H1 (cell line): Measurements from ENCODE around the gene USP17L19.
"Not testable (repeated sequence)": the region's sequence is repeated elsewhere in the genome, so short reads cannot be mapped to it uniquely, and the experiment has no call there.

Source experiments
- CEBPB ChIP-seq: IDR thresholded peaks from 2 replicates; pipeline ENCODE4 v1.6.1; 2012; ENCODE audit warnings: low read depth, low read length
- CHD2 ChIP-seq: IDR thresholded peaks from 2 replicates; pipeline ENCODE4 v1.6.1; 2012; ENCODE audit warnings: low read length, improper control_type of control experiment
- EP300 ChIP-seq, 2 experiments: IDR thresholded peaks; 1 replicate in 1 of 2; 2 replicates in 1 of 2; pipeline ENCODE4 v1.6.1; 2011 to 2012; ENCODE audit warnings: low read depth in 2 of 2, low read length in 2 of 2, mild to moderate bottlenecking in 2 of 2, borderline replicate concordance in 1 of 2, inconsistent platforms in 1 of 2, moderate library complexity in 1 of 2
- EZH2 ChIP-seq: fragments of 200-600 bp; sonication (generic); IDR thresholded peaks from 2 replicates; pipeline ENCODE4 v1.7.1; 2012; ENCODE audit warnings: low read depth, mild to moderate bottlenecking, moderate library complexity, low read length, inconsistent platforms; ENCODE audit not compliant: severe bottlenecking
- JUND ChIP-seq: IDR thresholded peaks from 2 replicates; pipeline ENCODE4 v1.6.1; 2011; ENCODE audit warnings: mild to moderate bottlenecking, improper control_type of control experiment, low read length
- KDM1A ChIP-seq: fragments of 200-600, 300-600 bp; sonication (generic); IDR thresholded peaks from 2 replicates; pipeline ENCODE4 v1.7.1; 2016; ENCODE audit warnings: mild to moderate bottlenecking, low read length, borderline replicate concordance
- POLR2A ChIP-seq, 2 experiments: IDR thresholded peaks; 1 replicate in 1 of 2; 2 replicates in 1 of 2; pipeline ENCODE4 v1.6.1; 2011; ENCODE audit warnings: low read depth in 2 of 2, low read length in 2 of 2, mild to moderate bottlenecking in 2 of 2; ENCODE audit errors: control extremely low read depth in 1 of 2
- POLR2AphosphoS5 ChIP-seq: IDR thresholded peaks from 2 replicates; pipeline ENCODE4 v1.6.1; 2011; ENCODE audit warnings: low read depth, low read length
- TAF1 ChIP-seq: IDR thresholded peaks from 2 replicates; pipeline ENCODE4 v1.6.1; 2011; ENCODE audit warnings: mild to moderate bottlenecking, low read depth, low read length
- TEAD4 ChIP-seq: IDR thresholded peaks from 2 replicates; pipeline ENCODE4 v1.6.1; 2012; ENCODE audit warnings: low read depth, low read length, inconsistent platforms, mixed read lengths
- TF ChIP-seq, protein P1 (sequence below), 3 experiments: IDR thresholded peaks; 1 replicate in 2 of 3; 2 replicates in 1 of 3; pipeline versions ENCODE4 v1.5.1 to v1.6.1; 2011; ENCODE audit warnings: low read length in 3 of 3, mild to moderate bottlenecking in 3 of 3, inconsistent platforms in 2 of 3, low read depth in 1 of 3, moderate library complexity in 1 of 3; ENCODE audit not compliant: insufficient read depth in 1 of 3; ENCODE audit errors: control extremely low read depth in 1 of 3
- TF ChIP-seq, protein P2 (sequence below): IDR thresholded peaks from 2 replicates; pipeline ENCODE4 v1.6.1; 2012; ENCODE audit warnings: low read length, inconsistent platforms
- TF ChIP-seq, protein P3 (sequence below): IDR thresholded peaks from 2 replicates; pipeline ENCODE4 v1.6.1; 2012; ENCODE audit warnings: inconsistent platforms

DNA sequence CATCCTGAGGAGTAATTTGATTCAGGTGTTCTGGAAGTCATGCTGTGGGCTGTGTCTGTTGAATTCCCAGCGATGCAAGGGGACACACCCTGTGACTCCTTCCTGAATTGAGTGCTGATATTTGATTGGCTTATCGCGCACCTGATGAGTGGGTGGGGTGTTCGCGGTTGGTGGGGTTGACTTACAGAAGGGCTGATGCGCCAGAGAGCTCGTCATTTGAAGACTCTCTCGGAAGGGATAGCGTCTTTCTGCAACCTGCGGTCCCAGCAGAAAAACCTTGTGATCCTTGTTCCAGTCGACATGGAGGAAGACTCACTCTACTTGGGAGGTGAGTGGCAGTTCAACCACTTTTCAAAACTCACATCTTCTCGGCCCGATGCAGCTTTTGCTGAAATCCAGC, at the start of gene USP17L19:
- not testable (repeated sequence) for TF ChIP-seq POLR2A (IDR thresholded peaks at IDR 0.05; ENCODE audit: control extremely low read depth in 1 of 2, low read depth in 2 of 2, low read length in 2 of 2); JUND; CHD2; POLR2AphosphoS5; EZH2; EP300 (IDR thresholded peaks at IDR 0.05; ENCODE audit: borderline replicate concordance in 1 of 2, low read depth in 2 of 2, low read length in 2 of 2); TAF1; TEAD4; CEBPB; KDM1A
- TF ChIP-seq, protein P1, sequence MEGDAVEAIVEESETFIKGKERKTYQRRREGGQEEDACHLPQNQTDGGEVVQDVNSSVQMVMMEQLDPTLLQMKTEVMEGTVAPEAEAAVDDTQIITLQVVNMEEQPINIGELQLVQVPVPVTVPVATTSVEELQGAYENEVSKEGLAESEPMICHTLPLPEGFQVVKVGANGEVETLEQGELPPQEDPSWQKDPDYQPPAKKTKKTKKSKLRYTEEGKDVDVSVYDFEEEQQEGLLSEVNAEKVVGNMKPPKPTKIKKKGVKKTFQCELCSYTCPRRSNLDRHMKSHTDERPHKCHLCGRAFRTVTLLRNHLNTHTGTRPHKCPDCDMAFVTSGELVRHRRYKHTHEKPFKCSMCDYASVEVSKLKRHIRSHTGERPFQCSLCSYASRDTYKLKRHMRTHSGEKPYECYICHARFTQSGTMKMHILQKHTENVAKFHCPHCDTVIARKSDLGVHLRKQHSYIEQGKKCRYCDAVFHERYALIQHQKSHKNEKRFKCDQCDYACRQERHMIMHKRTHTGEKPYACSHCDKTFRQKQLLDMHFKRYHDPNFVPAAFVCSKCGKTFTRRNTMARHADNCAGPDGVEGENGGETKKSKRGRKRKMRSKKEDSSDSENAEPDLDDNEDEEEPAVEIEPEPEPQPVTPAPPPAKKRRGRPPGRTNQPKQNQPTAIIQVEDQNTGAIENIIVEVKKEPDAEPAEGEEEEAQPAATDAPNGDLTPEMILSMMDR (IDR thresholded peaks at IDR 0.05; ENCODE audit: control extremely low read depth in 1 of 3, insufficient read depth in 1 of 3, low read depth in 1 of 3, low read length in 3 of 3): not testable (repeated sequence)
- TF ChIP-seq, protein P2, sequence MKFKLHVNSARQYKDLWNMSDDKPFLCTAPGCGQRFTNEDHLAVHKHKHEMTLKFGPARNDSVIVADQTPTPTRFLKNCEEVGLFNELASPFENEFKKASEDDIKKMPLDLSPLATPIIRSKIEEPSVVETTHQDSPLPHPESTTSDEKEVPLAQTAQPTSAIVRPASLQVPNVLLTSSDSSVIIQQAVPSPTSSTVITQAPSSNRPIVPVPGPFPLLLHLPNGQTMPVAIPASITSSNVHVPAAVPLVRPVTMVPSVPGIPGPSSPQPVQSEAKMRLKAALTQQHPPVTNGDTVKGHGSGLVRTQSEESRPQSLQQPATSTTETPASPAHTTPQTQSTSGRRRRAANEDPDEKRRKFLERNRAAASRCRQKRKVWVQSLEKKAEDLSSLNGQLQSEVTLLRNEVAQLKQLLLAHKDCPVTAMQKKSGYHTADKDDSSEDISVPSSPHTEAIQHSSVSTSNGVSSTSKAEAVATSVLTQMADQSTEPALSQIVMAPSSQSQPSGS: not testable (repeated sequence)
- TF ChIP-seq, protein P3, sequence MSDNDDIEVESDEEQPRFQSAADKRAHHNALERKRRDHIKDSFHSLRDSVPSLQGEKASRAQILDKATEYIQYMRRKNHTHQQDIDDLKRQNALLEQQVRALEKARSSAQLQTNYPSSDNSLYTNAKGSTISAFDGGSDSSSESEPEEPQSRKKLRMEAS: not testable (repeated sequence)
